ENCODE data around the gene SLC30A9. TPM values are rescaled to one million over a fixed set of nuclear protein-coding genes. Genes with fewer than 3 reads are reported as not detected.

SLC30A9 gene
- total and polyA plus RNA-seq, 2 donors (not counting 3 experiments of a cell fraction or from before 2014, with no cell fraction given) = 24.5 to 40.6 TPM

DNA sequence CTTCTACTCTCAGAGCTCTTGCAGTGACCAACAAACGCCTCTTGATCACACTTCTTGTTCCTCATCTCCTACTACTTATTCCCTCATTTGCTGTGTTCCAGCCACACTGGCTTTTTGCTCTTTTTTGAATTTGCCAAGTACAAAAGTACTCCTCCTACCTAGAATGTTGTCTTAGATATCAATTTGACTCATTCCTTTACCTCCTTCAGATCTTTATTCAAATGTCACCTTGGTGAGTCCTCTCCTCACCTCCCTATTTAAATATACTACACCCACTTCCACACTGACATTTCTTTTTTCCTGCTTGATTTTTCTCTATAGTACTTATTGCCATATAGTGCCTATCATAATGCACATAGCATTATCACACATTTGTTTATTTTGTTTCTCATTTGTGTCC is 15.0 kb upstream of the SLC30A9 start:
- no peaks in the 10 kb centered on the region for H3K79me2 ChIP-seq (ENCODE audit: control insufficient read depth, insufficient read depth, low read length)
- intact Hi-C loops (cut with micrococcal nuclease) (no loop called here), dilution Hi-C loops (cut with MboI; ENCODE audit: extremely low pct_ligation_motif_present, low sequenced_read_pairs) (no loop called here)
- no peaks in the 10 kb centered on the region for H3K4me1 ChIP-seq (ENCODE audit: control insufficient read depth, extremely low read depth, insufficient read depth, low read length)
- no peak overlapping the region for H3K4me3 ChIP-seq (replicated peaks in 1 of 3; ENCODE audit: insufficient read depth in 1 of 3, low read depth in 1 of 3, low read length in 3 of 3)
- H3K36me3 ChIP-seq (ENCODE audit: control insufficient read depth in 2 of 2, extremely low read depth in 1 of 2, insufficient read depth in 2 of 2, low read length in 2 of 2) = no peaks in the 10 kb centered on the region
- TF ChIP-seq, protein P1, sequence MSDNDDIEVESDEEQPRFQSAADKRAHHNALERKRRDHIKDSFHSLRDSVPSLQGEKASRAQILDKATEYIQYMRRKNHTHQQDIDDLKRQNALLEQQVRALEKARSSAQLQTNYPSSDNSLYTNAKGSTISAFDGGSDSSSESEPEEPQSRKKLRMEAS (IDR thresholded peaks at IDR 0.05; ENCODE audit: insufficient read depth, insufficient read length) = no peak
- TF ChIP-seq, protein P2, sequence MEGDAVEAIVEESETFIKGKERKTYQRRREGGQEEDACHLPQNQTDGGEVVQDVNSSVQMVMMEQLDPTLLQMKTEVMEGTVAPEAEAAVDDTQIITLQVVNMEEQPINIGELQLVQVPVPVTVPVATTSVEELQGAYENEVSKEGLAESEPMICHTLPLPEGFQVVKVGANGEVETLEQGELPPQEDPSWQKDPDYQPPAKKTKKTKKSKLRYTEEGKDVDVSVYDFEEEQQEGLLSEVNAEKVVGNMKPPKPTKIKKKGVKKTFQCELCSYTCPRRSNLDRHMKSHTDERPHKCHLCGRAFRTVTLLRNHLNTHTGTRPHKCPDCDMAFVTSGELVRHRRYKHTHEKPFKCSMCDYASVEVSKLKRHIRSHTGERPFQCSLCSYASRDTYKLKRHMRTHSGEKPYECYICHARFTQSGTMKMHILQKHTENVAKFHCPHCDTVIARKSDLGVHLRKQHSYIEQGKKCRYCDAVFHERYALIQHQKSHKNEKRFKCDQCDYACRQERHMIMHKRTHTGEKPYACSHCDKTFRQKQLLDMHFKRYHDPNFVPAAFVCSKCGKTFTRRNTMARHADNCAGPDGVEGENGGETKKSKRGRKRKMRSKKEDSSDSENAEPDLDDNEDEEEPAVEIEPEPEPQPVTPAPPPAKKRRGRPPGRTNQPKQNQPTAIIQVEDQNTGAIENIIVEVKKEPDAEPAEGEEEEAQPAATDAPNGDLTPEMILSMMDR (IDR thresholded peaks at IDR 0.05; ENCODE audit: extremely low read depth in 1 of 2, insufficient read depth in 1 of 2, low read depth in 1 of 2, low read length in 2 of 2) = no peak
- TF ChIP-seq MYC (IDR thresholded peaks at IDR 0.05; ENCODE audit: low read depth, low read length) (no peak), POLR2AphosphoS5 (IDR thresholded peaks at IDR 0.05; ENCODE audit: insufficient read depth, low read depth, low read length) (no peak), EZH2 (IDR thresholded peaks at IDR 0.05; ENCODE audit: borderline replicate concordance, low read depth, low read length, severe bottlenecking) (no peak)
- H3K9me1 ChIP-seq (replicated peaks; ENCODE audit: control insufficient read depth, extremely low read depth, insufficient read depth, low read length) = no peaks in the 10 kb centered on the region
- DNase-seq (ENCODE audit: low read depth, low spot score) (no peak), FAIRE-seq (no peak)
- no peaks in the 10 kb centered on the region for H3K27me3 ChIP-seq (ENCODE audit: control insufficient read depth in 2 of 2, insufficient read depth in 2 of 2, low read length in 2 of 2)
- no peak overlapping the region for H2AFZ ChIP-seq (ENCODE audit: low read depth, low read length)
- BruUV-seq (replicated peaks) = no TSS peak
- POLR2A ChIA-PET = no interaction called here
- CTCF ChIA-PET = no interaction called here
- no peak overlapping the region for H3K4me2 ChIP-seq (ENCODE audit: insufficient read depth, low read length)
- no peak overlapping the region for H3K27ac ChIP-seq (ENCODE audit: insufficient read depth, low read depth, low read length)
- no peaks in the 10 kb centered on the region for H4K20me1 ChIP-seq (replicated peaks; ENCODE audit: control insufficient read depth, extremely low read depth, insufficient read depth, low read length)
- H3K9me3 ChIP-seq (replicated peaks; ENCODE audit: control insufficient read depth, insufficient read depth, low read length) = no peaks in the 10 kb centered on the region
- H3K9ac ChIP-seq (replicated peaks; ENCODE audit: extremely low read depth, insufficient read depth, low read length) = no peak overlapping the region

Data from endothelial cell of umbilical vein (primary cell).